Activated B cell treated with CpG ODN at 0.5 μM for 24 hours (primary cell): ENCODE data around the gene IMPA2. TPM values are rescaled to one million over a fixed set of nuclear protein-coding genes. Genes with fewer than 3 reads are reported as not detected.

ENCODE experiments used
- ATAC-seq: fragments of 200-7000 bp; cut with Tn5 transposase; one replicate; pipeline ENCODE4 v1.10.0; 2021; ENCODE audit warnings: low read depth, mild to moderate bottlenecking, moderate library complexity
- CTCF ChIA-PET: fragments of 350-600 bp; sonication (Branson Sonifier 250); formaldehyde crosslinking; loops from one replicate; lab custom pipeline; 2021; ENCODE audit warnings: antibody characterized with exemption; lab: Charles Lee
- POLR2A ChIA-PET: fragments of 350-600 bp; sonication (Branson Sonifier 250); formaldehyde crosslinking; loops from one replicate; lab custom pipeline; 2021; ENCODE audit warnings: antibody characterized with exemption; lab: Charles Lee
- DNase-seq: peaks from one replicate; pipeline ENCODE4 v3.0.0; 2022
- H3K27ac Mint-ChIP-seq: one replicate; pipeline ENCODE4 v1.8.0; 2020; ENCODE audit warnings: mixed read lengths
- H3K27me3 Mint-ChIP-seq: one replicate; pipeline ENCODE4 v1.8.0; 2021; ENCODE audit warnings: mixed read lengths
- H3K36me3 Mint-ChIP-seq: one replicate; pipeline ENCODE4 v1.8.0; 2021; ENCODE audit warnings: low read depth, mixed read lengths
- H3K4me1 Mint-ChIP-seq: one replicate; pipeline ENCODE4 v1.8.0; 2021; ENCODE audit warnings: mixed read lengths
- H3K4me3 Mint-ChIP-seq: one replicate; pipeline ENCODE4 v1.8.0; 2020; ENCODE audit warnings: mild to moderate bottlenecking, mixed read lengths
- H3K9me3 Mint-ChIP-seq: one replicate; pipeline ENCODE4 v1.8.0; 2020; ENCODE audit warnings: mixed read lengths
- intact Hi-C: fragments of 100-400 bp; cut with micrococcal nuclease; formaldehyde crosslinking; loops from one replicate; pipeline ENCODE4 v1.15.1; 2024
- total RNA-seq: library from RNA; stranded (reverse); gene quantifications from 2 replicates; pipeline ENCODE4 v1.2.3, GENCODE V29; 2022
- TF ChIP-seq, protein P1 (sequence below): fragments of 200-600 bp; IDR thresholded peaks from one replicate; pipeline ENCODE4 v1.8.0; 2022; ENCODE audit warnings: antibody characterized with exemption, mild to moderate bottlenecking

IMPA2 gene
- total RNA-seq = 5.8 and 7.5 TPM in 2 replicates

GRCh38 chr18:11981192-11981542 lies at the start of gene IMPA2:
Gene IMPA2, plus strand, starts transcription at chr18:11981507. Its CDS starts 163 bp downstream, at chr18:11981670.
- peak within 1 kb of the TSS; percentile 85 for H3K4me3 Mint-ChIP-seq
- no peaks in the 10 kb centered on the region for H3K36me3 Mint-ChIP-seq
- H3K27ac Mint-ChIP-seq = peak within 1 kb of the TSS; percentile 46
- ChIA-PET POLR2A (interaction anchor here (0.7 to 3.9 kb wide), 13 partner anchors 15 to 1586 kb away, joined by 3 to 18 read pairs (median 5); partner anchors contain the start of genes CEP76, MPPE1, PRELID3A and PSMG2), CTCF (interaction anchor here (1.9 to 4.0 kb wide), 3 partner anchors 14 to 58 kb away, joined by 8 to 22 read pairs (median 12); no protein-coding TSS in a partner anchor)
- ATAC-seq (no peak), DNase-seq (no peak)
- TF ChIP-seq, protein P1, sequence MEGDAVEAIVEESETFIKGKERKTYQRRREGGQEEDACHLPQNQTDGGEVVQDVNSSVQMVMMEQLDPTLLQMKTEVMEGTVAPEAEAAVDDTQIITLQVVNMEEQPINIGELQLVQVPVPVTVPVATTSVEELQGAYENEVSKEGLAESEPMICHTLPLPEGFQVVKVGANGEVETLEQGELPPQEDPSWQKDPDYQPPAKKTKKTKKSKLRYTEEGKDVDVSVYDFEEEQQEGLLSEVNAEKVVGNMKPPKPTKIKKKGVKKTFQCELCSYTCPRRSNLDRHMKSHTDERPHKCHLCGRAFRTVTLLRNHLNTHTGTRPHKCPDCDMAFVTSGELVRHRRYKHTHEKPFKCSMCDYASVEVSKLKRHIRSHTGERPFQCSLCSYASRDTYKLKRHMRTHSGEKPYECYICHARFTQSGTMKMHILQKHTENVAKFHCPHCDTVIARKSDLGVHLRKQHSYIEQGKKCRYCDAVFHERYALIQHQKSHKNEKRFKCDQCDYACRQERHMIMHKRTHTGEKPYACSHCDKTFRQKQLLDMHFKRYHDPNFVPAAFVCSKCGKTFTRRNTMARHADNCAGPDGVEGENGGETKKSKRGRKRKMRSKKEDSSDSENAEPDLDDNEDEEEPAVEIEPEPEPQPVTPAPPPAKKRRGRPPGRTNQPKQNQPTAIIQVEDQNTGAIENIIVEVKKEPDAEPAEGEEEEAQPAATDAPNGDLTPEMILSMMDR = no peak
- H3K27me3 Mint-ChIP-seq = no peaks in the 10 kb centered on the region
- peaks cover 18% of the 10 kb centered on the region for H3K4me1 Mint-ChIP-seq
- intact Hi-C loops = loop anchor here (1.0 to 10.0 kb wide), 12 partner anchors 34 to 1156 kb away; partner anchors contain the start of genes AFG3L2, CEP76, CHMP1B and MPPE1
- H3K9me3 Mint-ChIP-seq = no peaks in the 10 kb centered on the region

DNA sequence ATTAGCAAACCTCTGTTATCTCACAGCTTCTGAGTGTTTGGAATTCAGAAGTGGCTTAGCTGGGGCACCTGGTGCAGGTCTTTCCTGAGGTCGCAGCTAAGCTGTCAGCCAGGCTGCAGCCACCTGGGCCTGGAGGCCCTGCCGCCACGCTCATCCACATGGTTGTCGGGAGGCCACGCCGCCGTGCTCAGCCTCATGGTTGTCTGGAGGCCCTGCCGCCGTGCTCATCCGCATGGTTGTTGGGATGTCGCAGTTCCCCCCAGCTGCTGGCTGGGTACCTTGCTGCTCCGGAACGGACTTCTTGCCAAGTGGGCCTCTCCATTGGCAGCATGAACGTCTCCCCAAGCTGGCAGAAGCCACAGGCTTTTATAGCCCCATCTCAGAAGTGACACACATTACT lies 48.9 kb upstream of the IMPA2 start:
- Mint-ChIP-seq H3K4me3 (no peak overlapping the region), H3K27me3 (peaks cover 3% of the 10 kb centered on the region), H3K36me3 (no peaks in the 10 kb centered on the region), H3K27ac (no peak overlapping the region), H3K4me1 (no peaks in the 10 kb centered on the region), H3K9me3 (no peaks in the 10 kb centered on the region)
- ChIA-PET CTCF (interaction anchor here (2.4 kb wide), 1 partner anchor 63 kb away, joined by 12 read pairs; no protein-coding TSS in a partner anchor), POLR2A (interaction anchor here (0.9 kb wide), 1 partner anchor 11 kb away, joined by 3 read pairs; no protein-coding TSS in a partner anchor)
- intact Hi-C loops = no loop called here
- DNase-seq (no peak), ATAC-seq (no peak)
- TF ChIP-seq, protein P1 = no peak

DNA sequence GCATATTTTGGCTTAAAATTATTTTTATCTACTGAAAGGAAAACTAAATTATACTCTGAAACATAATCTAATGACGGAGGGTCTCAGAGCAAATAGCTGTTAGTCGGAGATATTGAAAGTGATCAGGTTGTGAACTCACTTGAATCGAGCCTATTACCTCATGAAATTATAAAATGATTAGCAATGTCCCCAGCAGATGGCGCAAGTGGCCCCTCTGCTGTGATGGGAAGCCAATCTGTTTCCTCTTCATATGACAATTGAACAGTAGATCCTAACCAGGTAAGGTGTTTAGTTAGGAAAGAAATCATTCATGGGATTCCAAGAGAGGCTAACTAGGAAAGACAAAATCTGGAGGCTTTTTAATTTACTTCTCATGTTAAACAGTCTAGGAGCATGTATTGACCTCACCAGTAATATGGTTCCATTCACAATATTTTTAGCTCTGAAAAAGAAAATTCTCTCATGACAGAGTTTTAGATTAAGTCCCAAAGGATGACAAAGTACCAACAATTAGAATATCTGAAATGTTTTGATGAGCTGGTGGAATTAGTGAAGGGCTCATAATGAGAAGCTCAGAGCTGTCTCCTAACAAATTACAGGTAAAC lies 43.3 kb upstream of the IMPA2 start:
- DNase-seq = peak; percentile 47
- ATAC-seq = peak; percentile 62
- no peaks in the 10 kb centered on the region for H3K36me3 Mint-ChIP-seq
- TF ChIP-seq, protein P1 = peak; percentile 34
- no peak overlapping the region for H3K27ac Mint-ChIP-seq
- intact Hi-C loops = loop anchor here (1.0 to 5.0 kb wide), 5 partner anchors 57 to 281 kb away; no protein-coding TSS in a partner anchor
- no peaks in the 10 kb centered on the region for H3K27me3 Mint-ChIP-seq
- CTCF ChIA-PET = interaction anchor here (0.7 to 7.4 kb wide), 24 partner anchors 11 to 309 kb away, joined by 3 to 236 read pairs (median 4); partner anchors contain the start of genes CHMP1B and IMPA2
- no peaks in the 10 kb centered on the region for H3K9me3 Mint-ChIP-seq
- POLR2A ChIA-PET = interaction anchor here (0.6 to 2.6 kb wide), 6 partner anchors 9 to 101 kb away, joined by 3 to 10 read pairs (median 3); partner anchors contain the start of gene IMPA2
- no peak overlapping the region for H3K4me3 Mint-ChIP-seq
- H3K4me1 Mint-ChIP-seq = no peaks in the 10 kb centered on the region

GRCh38 chr18:11940956-11941355 lies 40.4 kb upstream of the IMPA2 start:
- ChIA-PET POLR2A (no interaction called here), CTCF (interaction anchor here (6.1 to 7.4 kb wide), 2 partner anchors 55 to 97 kb away, joined by 117 to 236 read pairs; no protein-coding TSS in a partner anchor)
- no peak overlapping the region for H3K27ac Mint-ChIP-seq
- TF ChIP-seq, protein P1 = no peak
- no peaks in the 10 kb centered on the region for H3K36me3 Mint-ChIP-seq
- intact Hi-C loops = no loop called here
- no peak for ATAC-seq
- H3K4me1 Mint-ChIP-seq = no peaks in the 10 kb centered on the region
- H3K4me3 Mint-ChIP-seq = no peak overlapping the region
- no peaks in the 10 kb centered on the region for H3K27me3 Mint-ChIP-seq
- no peak for DNase-seq
- H3K9me3 Mint-ChIP-seq = no peaks in the 10 kb centered on the region

GRCh38 chr18:11943551-11943950 lies 37.8 kb upstream of the IMPA2 start:
- CTCF ChIA-PET = interaction anchor here (1.0 kb wide), 1 partner anchor 52 kb away, joined by 3 read pairs; no protein-coding TSS in a partner anchor
- no peaks in the 10 kb centered on the region for H3K36me3 Mint-ChIP-seq
- H3K9me3 Mint-ChIP-seq = no peaks in the 10 kb centered on the region
- H3K27me3 Mint-ChIP-seq = no peaks in the 10 kb centered on the region
- POLR2A ChIA-PET = no interaction called here
- H3K4me3 Mint-ChIP-seq = no peak overlapping the region
- no peak overlapping the region for H3K27ac Mint-ChIP-seq
- peaks cover 13% of the 10 kb centered on the region for H3K4me1 Mint-ChIP-seq
- intact Hi-C loops = no loop called here
- ATAC-seq (no peak), DNase-seq (no peak)
- TF ChIP-seq, protein P1 = no peak
